Stimulated activated CD8-positive, alpha-beta memory T cell treated with anti-CD3 and anti-CD28 coated beads, Interleukin-7, amount 100 ng/mL, for 1 hour (primary cell): ENCODE results near the gene GTF3C1.

Experiments used
- DNase-seq, 2 donors: peaks; one replicate each; pipeline ENCODE4 v3.0.0-alpha.2; 2020; ENCODE audit warnings: low read depth in 2 of 2

GTF3C1 gene

GRCh38 chr16:27520982-27521673 lies 28.6 kb downstream of the GTF3C1 start:
- no peak for DNase-seq

- no peak for DNase-seq
Observed at GRCh38 chr16:27518226-27518625, 31.5 kb downstream of the GTF3C1 start.

- DNase-seq, result no peak
Observed at GRCh38 chr16:27517664-27518063, 32.0 kb downstream of the GTF3C1 start.

- DNase-seq, result no peak
Observed at GRCh38 chr16:27516365-27516764, 33.3 kb downstream of the GTF3C1 start.

GRCh38 chr16:27515874-27516353 lies 33.8 kb downstream of the GTF3C1 start:
- no peak for DNase-seq

GRCh38 chr16:27514806-27515205 lies 34.9 kb downstream of the GTF3C1 start:
- DNase-seq, result no peak

- no peak for DNase-seq
Observed at GRCh38 chr16:27511657-27512448, 37.9 kb downstream of the GTF3C1 start.

GRCh38 chr16:27508476-27508875 lies 41.2 kb downstream of the GTF3C1 start:
- DNase-seq, result no peak

GRCh38 chr16:27506771-27507170 lies 42.9 kb downstream of the GTF3C1 start:
- no peak for DNase-seq

GRCh38 chr16:27505297-27506236 lies 44.1 kb downstream of the GTF3C1 start:
- no peak for DNase-seq

- DNase-seq, result no peak
Observed at GRCh38 chr16:27503662-27504061, 46.1 kb downstream of the GTF3C1 start.

- no peak for DNase-seq
Observed at GRCh38 chr16:27500801-27501200, 48.9 kb downstream of the GTF3C1 start.

GRCh38 chr16:27499659-27500055 lies 50.1 kb downstream of the GTF3C1 start:
- no peak for DNase-seq

GRCh38 chr16:27498916-27499658 lies 50.6 kb downstream of the GTF3C1 start:
- no peak for DNase-seq

GRCh38 chr16:27498031-27498825 lies 51.5 kb downstream of the GTF3C1 start:
- no peak for DNase-seq

GRCh38 chr16:27495191-27495590 lies 54.5 kb downstream of the GTF3C1 start:
- DNase-seq, result no peak

- no peak for DNase-seq
Observed at GRCh38 chr16:27492588-27492979, 57.1 kb downstream of the GTF3C1 start.

- no peak for DNase-seq
Observed at GRCh38 chr16:27491894-27492587, 57.7 kb downstream of the GTF3C1 start.

GRCh38 chr16:27489906-27490305 lies 59.8 kb downstream of the GTF3C1 start:
- DNase-seq, result no peak

GRCh38 chr16:27489421-27489820 lies 60.3 kb downstream of the GTF3C1 start:
- DNase-seq, result no peak
